Measurements from ENCODE around the gene ABCB9. TPM values are rescaled to one million over a fixed set of nuclear protein-coding genes. Genes with fewer than 3 reads are reported as not detected.

ABCB9 gene
- total RNA-seq, 1 donor from 2014 or later: 14.3 TPM

DNA sequence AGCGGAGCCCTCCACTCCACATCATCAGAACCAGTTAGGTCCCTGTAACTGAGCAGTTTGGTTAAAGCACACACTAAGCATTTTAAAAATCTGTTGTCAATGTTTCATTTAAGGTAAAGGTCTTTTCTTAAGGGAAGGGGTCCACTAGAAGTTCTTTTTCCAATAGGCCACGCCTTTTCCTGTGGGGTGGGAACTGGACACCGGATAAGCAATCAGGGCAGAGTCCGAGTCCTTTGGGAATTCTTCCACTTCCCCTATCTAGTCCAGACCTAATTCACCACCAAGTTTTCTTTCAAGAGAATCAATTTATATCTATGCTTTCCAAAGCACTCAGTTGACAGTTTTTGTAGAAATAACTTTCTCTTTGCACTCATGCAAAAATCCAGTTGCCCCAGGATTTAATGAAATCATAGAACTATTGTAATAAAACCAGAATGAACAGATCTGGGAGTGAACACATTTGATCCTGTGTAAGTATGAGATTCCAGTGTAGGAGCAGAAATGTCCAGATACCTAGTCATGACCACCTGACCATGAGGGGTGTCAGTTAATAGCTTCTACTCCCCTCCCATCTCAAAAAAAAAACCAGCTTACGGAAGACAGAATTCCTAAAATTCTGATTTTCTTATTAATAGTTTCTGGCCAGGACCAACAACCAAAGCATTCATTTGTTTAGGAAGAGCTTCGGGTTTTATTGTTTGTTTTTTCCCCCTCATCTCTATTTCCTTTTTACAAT, 82.0 kb downstream of the ABCB9 start:
- no peak for DNase-seq (ENCODE audit: extremely low read depth, low read depth, low spot score)

DNA sequence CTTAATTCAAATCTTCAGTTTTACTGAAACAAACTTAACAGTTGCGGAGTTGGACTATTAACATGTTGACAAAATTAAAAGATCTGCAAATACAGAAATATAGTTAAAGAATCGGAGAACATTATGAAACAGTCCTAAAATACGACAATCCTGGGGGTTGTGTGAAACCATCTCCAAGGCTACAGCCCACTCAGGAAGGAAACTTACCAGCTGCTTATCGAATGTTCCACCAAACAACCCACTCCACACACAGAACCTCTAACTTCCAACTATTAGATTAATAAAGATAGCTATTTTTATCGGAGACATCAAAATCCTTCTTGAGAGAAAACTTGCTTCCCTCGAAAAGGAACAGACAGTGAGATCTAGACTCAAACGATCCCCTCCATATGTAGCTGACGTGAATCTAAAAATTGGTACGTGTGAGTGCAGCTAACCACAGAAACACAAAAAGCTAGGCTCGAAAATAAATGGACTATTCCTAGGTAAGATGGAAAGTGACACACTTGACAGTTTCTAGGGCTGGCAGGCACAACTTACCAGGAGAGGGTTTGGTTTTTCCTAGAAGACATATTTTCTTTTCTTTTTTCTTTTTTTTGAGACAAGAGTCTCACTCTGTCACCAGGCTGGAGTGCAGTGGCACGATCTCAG, 83.2 kb downstream of the ABCB9 start:
- DNase-seq (ENCODE audit: extremely low read depth, low read depth, low spot score): no peak

DNA sequence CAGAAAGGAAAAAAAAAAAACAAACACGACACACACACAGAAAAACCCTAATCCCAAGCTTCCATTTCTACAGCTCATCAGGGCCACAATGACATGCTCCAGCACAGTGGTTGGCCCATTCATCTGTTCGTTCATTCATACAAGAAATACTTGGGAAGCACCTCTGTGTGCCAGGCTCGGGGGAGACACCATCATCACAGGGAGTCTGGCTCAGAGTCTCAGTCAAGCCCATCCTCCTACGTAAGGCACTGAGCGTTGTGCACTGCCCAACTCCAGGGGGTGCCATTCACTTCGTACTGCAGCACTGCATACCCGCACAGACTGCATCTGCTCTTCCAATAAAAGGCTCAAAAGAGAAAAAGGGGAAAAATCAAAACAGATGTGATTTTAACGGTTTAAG, 85.6 kb downstream of the ABCB9 start:
- no peak for DNase-seq (ENCODE audit: extremely low read depth, low read depth, low spot score)

DNA sequence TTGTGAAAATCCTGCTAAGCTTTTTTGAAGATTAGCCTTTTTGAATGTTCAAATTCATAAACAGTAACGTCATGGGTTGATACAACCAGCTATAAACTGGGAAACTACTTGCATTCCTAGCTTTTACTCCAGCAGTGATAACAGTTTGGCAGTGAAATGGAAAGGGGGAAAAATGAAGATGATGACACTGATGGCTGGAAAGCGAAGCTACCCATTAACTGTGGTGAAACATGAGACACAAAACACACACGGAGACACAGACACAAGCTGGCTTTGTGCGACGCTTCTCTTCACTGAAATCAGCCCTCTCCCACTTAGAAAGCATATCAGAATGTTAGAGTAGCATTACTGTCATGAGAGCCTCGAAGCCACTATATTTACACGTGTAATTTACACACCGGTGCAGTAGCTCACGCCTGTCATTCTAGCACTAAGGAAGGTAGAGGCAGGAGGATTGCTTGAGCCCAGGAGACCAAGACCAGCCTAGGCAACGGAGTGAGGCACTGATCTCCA, 86.1 kb downstream of the ABCB9 start:
- no peak for DNase-seq (ENCODE audit: extremely low read depth, low read depth, low spot score)

Other genes with a start within 250 kb of the ABCB9 start
- gene HCAR3, start 249.7 kb downstream of the ABCB9 start, total RNA-seq: not detected in 2 replicates
- gene HCAR1, start 235.6 kb downstream of the ABCB9 start, total RNA-seq: 0.15 and 0.18 TPM in 2 replicates
- 33.4 and 34.3 TPM in 2 replicates for gene DENR, start 213.6 kb downstream of the ABCB9 start, total RNA-seq
- gene CCDC62, start 191.9 kb downstream of the ABCB9 start, total RNA-seq: 0.15 and 0.23 TPM in 2 replicates
- 85.1 and 143 TPM in 2 replicates for gene HIP1R, start 131.0 kb downstream of the ABCB9 start, total RNA-seq
- gene VPS37B, start 70.3 kb downstream of the ABCB9 start, total RNA-seq: 49.3 and 66.9 TPM in 2 replicates
- 8.8 and 10.6 TPM in 2 replicates for gene OGFOD2, start 8.8 kb upstream of the ABCB9 start, total RNA-seq
- 189 and 247 TPM in 2 replicates for gene ARL6IP4, start 14.2 kb upstream of the ABCB9 start, total RNA-seq
- gene PITPNM2, start 184.6 kb upstream of the ABCB9 start, total RNA-seq: 20.2 and 30.2 TPM in 2 replicates

Data from glomerular endothelial cell (primary cell).